Activated CD4-positive, alpha-beta T cell treated with anti-CD3 and anti-CD28 coated beads, Interleukin-2, amount 10 ng/mL, durations not matched to agents 7 days and 5 days (primary cell): Measurements from ENCODE around the gene PTPN13. TPM values are rescaled to one million over a fixed set of nuclear protein-coding genes. Genes with fewer than 3 reads are reported as not detected.
"Not testable (repeated sequence)": the region's sequence is repeated elsewhere in the genome, so short reads cannot be mapped to it uniquely, and the experiment has no call there.

ENCODE experiments used
- CTCF ChIA-PET: fragments of 350-600 bp; sonication (Branson Sonifier 250); formaldehyde crosslinking; loops from one replicate; lab custom pipeline; 2021; ENCODE audit warnings: antibody characterized with exemption; lab: Charles Lee
- POLR2A ChIA-PET: fragments of 350-600 bp; sonication (Branson Sonifier 250); formaldehyde crosslinking; loops from one replicate; lab custom pipeline; 2021; ENCODE audit warnings: antibody characterized with exemption; lab: Charles Lee
- DNase-seq: peaks from one replicate; pipeline ENCODE4 v3.0.0-alpha.2; 2020
- H3K27ac Mint-ChIP-seq: one replicate; pipeline ENCODE4 v1.8.0; 2021; ENCODE audit warnings: mild to moderate bottlenecking, moderate library complexity, mixed read lengths
- H3K27me3 Mint-ChIP-seq: one replicate; pipeline ENCODE4 v1.8.0; 2021; ENCODE audit warnings: mixed read lengths
- H3K36me3 Mint-ChIP-seq: one replicate; pipeline ENCODE4 v1.8.0; 2021; ENCODE audit warnings: low read depth, mixed read lengths
- H3K4me1 Mint-ChIP-seq: one replicate; pipeline ENCODE4 v1.8.0; 2021; ENCODE audit warnings: mixed read lengths
- H3K4me3 Mint-ChIP-seq: one replicate; pipeline ENCODE4 v1.8.0; 2021; ENCODE audit warnings: mild to moderate bottlenecking, moderate library complexity, mixed read lengths
- H3K9me3 Mint-ChIP-seq: one replicate; pipeline ENCODE4 v1.8.0; 2021; ENCODE audit warnings: mixed read lengths
- total RNA-seq, 2 experiments: library from RNA; stranded (reverse); gene quantifications; one replicate each; pipeline ENCODE4 v1.2.3, GENCODE V29; 2021

PTPN13 gene
- total RNA-seq, 2 experiments from 2014 or later = 2.0 to 2.6 TPM

DNA sequence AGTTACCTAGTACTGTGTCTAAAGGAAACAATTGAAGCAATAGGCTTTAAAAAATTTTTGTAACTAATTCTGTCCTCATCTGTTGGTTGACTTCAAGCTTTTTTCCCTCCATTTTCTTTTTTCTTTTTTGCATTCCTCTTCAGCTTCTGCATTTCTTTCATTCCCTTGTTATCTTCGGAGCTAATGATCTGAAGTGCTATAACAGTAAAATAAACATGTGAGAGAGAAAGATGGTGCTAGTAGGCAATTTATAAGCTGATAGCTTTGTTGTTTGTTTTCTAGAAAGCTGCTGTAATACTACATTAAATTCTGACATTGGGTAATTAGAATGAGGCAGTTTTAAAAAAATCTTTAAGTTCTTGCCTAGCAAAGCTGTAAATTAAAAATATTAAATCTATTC lies 37.1 kb downstream of the PTPN13 start:
- no peak overlapping the region for H3K27ac Mint-ChIP-seq
- H3K27me3 Mint-ChIP-seq = peaks cover 6% of the 10 kb centered on the region
- no peaks in the 10 kb centered on the region for H3K9me3 Mint-ChIP-seq
- DNase-seq = no peak
- ChIA-PET CTCF (interaction anchor here (1.0 kb wide), 1 partner anchor 136 kb away, joined by 3 read pairs; no protein-coding TSS in a partner anchor), POLR2A (no interaction called here)
- H3K36me3 Mint-ChIP-seq = no peaks in the 10 kb centered on the region
- H3K4me1 Mint-ChIP-seq = no peaks in the 10 kb centered on the region
- H3K4me3 Mint-ChIP-seq = no peak overlapping the region

DNA sequence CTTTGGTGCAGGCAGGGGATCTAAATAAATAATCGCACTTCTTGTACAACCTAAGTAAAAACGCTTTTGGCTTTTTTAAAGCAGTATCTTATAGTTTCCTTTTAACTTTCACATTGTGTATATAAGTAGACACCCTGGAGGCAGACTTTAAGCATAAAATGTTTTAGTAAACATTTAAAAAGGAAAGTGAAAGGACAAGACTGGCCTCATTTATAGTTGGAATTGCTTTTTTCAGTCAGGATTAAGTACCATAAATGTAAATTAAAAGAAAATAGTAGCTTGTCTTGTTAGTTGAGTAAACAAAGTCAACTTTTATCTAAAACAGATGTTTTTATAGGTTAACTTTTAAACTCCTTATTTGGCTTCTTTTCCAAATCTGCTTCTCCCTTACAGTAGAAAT lies 39.7 kb downstream of the PTPN13 start:
- Mint-ChIP-seq H3K4me3 (no peak overlapping the region), H3K36me3 (no peaks in the 10 kb centered on the region), H3K27me3 (peaks cover 6% of the 10 kb centered on the region), H3K27ac (no peak overlapping the region), H3K9me3 (no peaks in the 10 kb centered on the region), H3K4me1 (no peaks in the 10 kb centered on the region)
- DNase-seq = no peak
- ChIA-PET POLR2A (no interaction called here), CTCF (no interaction called here)

DNA sequence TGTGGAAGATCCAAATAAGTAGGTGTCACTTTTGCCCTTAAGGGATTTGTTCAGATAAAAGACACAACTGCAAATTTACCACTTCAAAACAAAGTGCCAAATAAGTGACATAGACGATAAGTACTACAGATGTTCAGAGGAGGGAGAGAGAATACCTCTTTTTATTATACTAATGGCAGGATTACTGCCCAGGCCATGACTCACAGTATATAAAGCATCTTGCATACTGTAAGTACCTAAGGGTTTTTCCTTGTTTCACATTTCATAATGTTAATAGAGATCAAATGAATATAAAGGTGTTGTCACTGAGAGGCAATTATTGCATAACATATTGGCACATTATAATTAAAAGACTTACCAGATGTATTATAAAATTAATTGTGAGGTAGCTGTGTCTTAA lies 46.4 kb downstream of the PTPN13 start:
- H3K27ac Mint-ChIP-seq = no peak overlapping the region
- ChIA-PET POLR2A (no interaction called here), CTCF (no interaction called here)
- H3K36me3 Mint-ChIP-seq = no peaks in the 10 kb centered on the region
- H3K4me3 Mint-ChIP-seq = no peak overlapping the region
- no peaks in the 10 kb centered on the region for H3K27me3 Mint-ChIP-seq
- H3K4me1 Mint-ChIP-seq = no peaks in the 10 kb centered on the region
- no peak for DNase-seq
- H3K9me3 Mint-ChIP-seq = no peaks in the 10 kb centered on the region

DNA sequence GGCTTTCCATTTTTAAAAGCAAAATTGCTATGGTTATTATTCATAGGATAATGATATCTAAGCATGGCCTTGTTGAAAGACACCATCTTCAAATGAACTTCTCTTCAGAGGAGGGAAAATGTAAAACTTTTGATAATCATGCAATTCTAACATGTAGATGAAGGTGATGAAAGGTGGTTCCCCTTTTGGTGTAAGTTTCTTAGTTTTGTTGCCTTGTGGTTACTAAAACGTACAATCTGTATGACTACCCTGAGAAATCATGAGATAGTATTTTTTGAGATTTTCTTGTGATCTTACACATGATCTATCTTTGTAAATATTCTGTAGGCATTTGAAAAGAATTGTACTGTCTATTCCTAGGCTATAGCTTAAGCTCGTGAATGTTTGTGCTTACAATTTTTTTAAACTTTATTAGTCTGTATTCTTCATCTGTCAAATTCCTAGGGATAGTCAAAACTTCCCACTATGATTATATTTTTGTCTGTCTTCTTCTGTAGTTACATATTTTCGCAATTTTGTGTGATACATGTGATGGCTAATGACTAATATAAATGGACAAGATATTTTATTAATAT lies 47.5 kb downstream of the PTPN13 start:
- ChIA-PET POLR2A (no interaction called here), CTCF (no interaction called here)
- no peaks in the 10 kb centered on the region for H3K9me3 Mint-ChIP-seq
- no peak overlapping the region for H3K27ac Mint-ChIP-seq
- no peaks in the 10 kb centered on the region for H3K36me3 Mint-ChIP-seq
- no peak overlapping the region for H3K4me3 Mint-ChIP-seq
- no peaks in the 10 kb centered on the region for H3K4me1 Mint-ChIP-seq
- DNase-seq = no peak
- H3K27me3 Mint-ChIP-seq = no peaks in the 10 kb centered on the region

DNA sequence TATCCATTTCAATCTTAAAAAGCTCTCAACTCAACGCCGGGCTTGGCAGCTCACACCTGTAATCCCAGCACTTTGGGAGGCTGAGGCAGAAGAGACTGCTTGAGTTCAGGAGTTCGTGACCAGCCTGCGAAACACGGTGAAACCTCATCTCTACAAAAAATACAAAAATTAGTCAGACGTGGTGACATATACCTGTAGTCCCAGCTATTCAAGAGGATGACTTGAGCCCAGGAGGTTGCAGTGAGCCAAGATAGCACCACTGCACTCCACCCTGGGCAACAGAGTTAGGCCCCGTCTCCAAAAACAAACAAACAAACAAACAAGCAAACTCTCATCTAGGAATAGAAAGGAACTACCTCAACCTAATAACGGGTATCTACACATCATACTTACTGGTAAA lies 50.8 kb downstream of the PTPN13 start:
- Mint-ChIP-seq H3K27ac (no peak overlapping the region), H3K36me3 (no peaks in the 10 kb centered on the region)

DNA sequence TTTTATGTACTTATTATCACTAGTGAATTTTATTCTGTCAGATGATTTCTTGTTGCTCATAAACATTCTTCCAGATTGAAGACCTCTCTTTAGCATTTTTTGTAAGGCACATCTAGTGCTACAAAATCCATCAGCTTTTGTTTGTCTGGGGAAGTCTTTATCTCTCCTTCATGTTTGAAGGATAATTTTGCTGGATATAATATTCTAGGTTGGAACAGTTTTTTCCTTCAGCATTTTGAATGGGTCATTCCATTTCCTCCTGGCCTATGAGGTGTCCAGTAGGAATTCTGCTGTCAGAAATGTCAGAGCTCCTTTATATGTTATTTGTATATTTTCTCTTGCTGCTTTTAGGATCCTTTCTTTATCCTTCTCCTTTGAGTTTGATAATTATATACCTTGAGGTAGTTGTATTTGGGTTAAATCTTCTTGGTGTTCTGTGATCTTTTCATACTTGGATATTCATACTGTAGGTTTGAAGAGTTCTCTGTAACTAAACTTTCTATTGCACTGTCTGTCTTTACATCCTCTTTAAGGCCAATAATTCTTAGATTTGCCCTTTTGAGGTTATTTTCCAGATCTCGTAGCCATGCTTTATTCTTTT lies 58.3 kb downstream of the PTPN13 start:
- Mint-ChIP-seq H3K36me3 (no peaks in the 10 kb centered on the region), H3K27ac (no peak overlapping the region), H3K27me3 (peaks cover 3% of the 10 kb centered on the region), H3K4me1 (no peaks in the 10 kb centered on the region), H3K9me3 (peaks cover 10% of the 10 kb centered on the region), H3K4me3 (no peak overlapping the region)
- ChIA-PET POLR2A (no interaction called here), CTCF (interaction anchor here (1.2 kb wide), 1 partner anchor 69 kb away, joined by 3 read pairs; no protein-coding TSS in a partner anchor)
- no peak for DNase-seq

More for the DNA sequence above, 50.8 kb downstream of the PTPN13 start:
- no peak for DNase-seq
- Mint-ChIP-seq H3K9me3 (no peaks in the 10 kb centered on the region), H3K4me3 (no peak overlapping the region), H3K27me3 (peaks cover 2% of the 10 kb centered on the region), H3K4me1 (no peaks in the 10 kb centered on the region)
- CTCF ChIA-PET = interaction anchor here (0.5 to 0.7 kb wide), 2 partner anchors 49 to 625 kb away, joined by 3 read pairs; no protein-coding TSS in a partner anchor
- POLR2A ChIA-PET = no interaction called here

DNA sequence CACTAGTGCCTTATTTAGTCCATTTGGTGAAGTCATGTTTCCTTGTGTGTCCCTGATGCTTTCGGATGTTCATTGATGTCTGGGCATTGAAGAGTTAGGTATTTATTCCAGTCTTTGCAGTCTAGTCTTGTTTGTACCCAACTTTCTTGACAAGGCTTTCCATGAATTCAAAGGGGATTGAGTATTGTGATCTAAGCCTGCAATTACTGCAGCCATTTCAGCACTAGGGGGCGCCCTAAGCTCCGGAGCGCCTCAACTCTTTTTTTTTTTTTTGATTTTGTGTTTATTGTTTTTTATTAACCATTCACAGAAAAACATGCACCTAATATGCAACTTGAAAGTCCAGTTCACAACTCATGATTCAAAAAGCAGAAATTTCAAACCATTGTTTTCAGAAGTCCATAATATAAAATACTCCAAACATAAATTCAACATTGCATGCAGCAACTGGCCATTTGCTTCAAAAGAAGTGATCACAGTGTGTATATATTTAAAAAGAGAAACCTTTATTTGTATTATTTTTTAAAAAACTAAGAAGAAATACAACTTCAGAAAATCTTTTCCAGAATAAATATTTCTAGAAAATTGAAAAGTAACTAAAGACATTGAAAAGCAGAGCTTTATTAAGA lies 59.2 kb downstream of the PTPN13 start:
- no peak overlapping the region for H3K4me3 Mint-ChIP-seq
- H3K27ac Mint-ChIP-seq = no peak overlapping the region
- POLR2A ChIA-PET = no interaction called here
- no peaks in the 10 kb centered on the region for H3K36me3 Mint-ChIP-seq
- no peaks in the 10 kb centered on the region for H3K4me1 Mint-ChIP-seq
- H3K9me3 Mint-ChIP-seq = peaks cover 10% of the 10 kb centered on the region
- peaks cover 4% of the 10 kb centered on the region for H3K27me3 Mint-ChIP-seq
- CTCF ChIA-PET = interaction anchor here (0.6 kb wide), 1 partner anchor 24 kb away, joined by 3 read pairs; no protein-coding TSS in a partner anchor
- peak; percentile 19 for DNase-seq

DNA sequence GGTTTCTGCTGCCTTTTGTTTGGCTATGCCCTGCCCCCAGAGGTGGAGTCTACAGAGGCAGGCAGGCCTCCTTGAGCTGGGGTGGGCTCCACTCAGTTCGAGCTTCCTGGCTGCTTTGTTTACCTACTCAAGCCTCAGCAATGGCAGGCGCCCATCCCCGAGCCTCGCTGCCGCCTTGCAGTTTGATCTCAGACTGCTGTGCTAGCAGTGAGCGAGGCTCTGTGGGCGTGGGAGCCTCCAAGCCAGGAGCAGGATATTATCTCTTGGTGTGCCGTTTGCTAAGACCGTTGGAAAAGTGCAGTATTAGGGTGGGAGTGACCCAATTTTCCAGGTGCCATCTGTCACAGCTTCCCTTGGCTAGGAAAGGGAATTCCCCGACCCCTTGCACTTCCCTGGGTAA lies 62.7 kb downstream of the PTPN13 start:
- POLR2A ChIA-PET, H3K4me1 Mint-ChIP-seq, H3K36me3 Mint-ChIP-seq, CTCF ChIA-PET, H3K27ac Mint-ChIP-seq, DNase-seq, H3K9me3 Mint-ChIP-seq, H3K4me3 Mint-ChIP-seq, H3K27me3 Mint-ChIP-seq: not testable (repeated sequence)

DNA sequence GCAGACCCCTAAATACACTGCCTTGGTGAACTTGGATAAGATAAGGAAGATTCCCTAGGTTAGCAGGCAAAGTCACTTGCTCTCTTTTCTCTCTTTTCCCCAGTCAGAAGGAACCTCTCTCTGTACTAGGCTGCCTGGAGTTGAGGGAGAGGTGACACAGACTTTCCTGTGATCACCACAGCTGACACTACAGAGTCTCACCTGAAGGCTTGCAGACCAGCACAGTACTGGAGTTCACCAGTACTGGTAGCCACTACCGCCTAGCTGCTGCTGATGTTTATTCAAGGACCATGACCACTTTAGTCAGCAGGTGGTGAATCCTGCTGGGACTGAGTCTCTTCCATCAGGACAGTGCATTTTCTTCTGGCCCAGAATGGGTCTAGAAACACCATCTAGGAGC lies 63.3 kb downstream of the PTPN13 start:
- H3K9me3 Mint-ChIP-seq = peaks cover 7% of the 10 kb centered on the region
- CTCF ChIA-PET = no interaction called here
- H3K27me3 Mint-ChIP-seq = peaks cover 6% of the 10 kb centered on the region
- H3K4me3 Mint-ChIP-seq = no peak overlapping the region
- POLR2A ChIA-PET = no interaction called here
- no peaks in the 10 kb centered on the region for H3K36me3 Mint-ChIP-seq
- DNase-seq = no peak
- no peaks in the 10 kb centered on the region for H3K4me1 Mint-ChIP-seq
- H3K27ac Mint-ChIP-seq = no peak overlapping the region

DNA sequence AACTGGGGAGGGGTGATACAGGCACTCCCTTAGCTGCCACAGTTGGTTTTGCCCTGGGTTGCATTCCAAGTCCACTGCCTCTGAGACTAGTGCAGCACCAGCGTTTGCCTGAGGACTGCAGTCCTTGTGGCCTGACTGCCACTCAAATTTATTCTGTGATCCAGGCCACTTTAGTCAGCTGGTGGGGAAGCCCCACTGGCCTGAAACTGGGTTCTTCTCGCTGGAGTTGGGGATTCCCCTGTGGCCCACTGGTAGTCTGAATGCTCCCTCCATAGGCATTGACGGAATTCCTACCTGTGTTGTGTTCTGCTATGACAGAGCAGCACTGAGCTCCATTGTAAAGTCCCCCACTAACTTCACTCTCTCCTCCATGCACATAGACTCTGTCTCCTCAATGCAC lies 63.8 kb downstream of the PTPN13 start:
- Mint-ChIP-seq H3K4me1 (no peaks in the 10 kb centered on the region), H3K27me3 (peaks cover 6% of the 10 kb centered on the region), H3K9me3 (peaks cover 2% of the 10 kb centered on the region), H3K4me3 (no peak overlapping the region), H3K36me3 (no peaks in the 10 kb centered on the region), H3K27ac (no peak overlapping the region)
- ChIA-PET POLR2A (no interaction called here), CTCF (no interaction called here)
- no peak for DNase-seq

DNA sequence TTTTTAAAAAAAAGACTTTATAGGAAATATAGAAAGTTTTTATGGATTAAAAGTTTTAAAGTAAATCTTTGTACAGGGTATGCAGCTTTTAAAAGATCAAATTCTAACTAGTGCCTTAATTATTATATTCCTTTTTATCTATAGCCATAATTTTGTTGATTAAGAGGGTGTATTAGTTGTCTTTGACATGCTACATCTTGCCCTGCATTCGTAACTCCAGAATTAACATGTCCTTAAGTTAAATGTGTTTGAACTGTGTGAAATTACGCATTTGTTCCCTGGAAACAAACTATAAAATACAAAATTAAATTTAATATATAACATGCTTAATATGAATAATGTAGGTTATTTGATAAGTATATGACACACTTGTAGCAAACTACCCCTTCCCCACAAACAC lies 66.3 kb downstream of the PTPN13 start:
- Mint-ChIP-seq H3K9me3 (no peaks in the 10 kb centered on the region), H3K36me3 (no peaks in the 10 kb centered on the region), H3K4me1 (no peaks in the 10 kb centered on the region), H3K4me3 (no peak overlapping the region), H3K27me3 (peaks cover 7% of the 10 kb centered on the region), H3K27ac (no peak overlapping the region)
- POLR2A ChIA-PET = no interaction called here
- CTCF ChIA-PET = no interaction called here
- no peak for DNase-seq

DNA sequence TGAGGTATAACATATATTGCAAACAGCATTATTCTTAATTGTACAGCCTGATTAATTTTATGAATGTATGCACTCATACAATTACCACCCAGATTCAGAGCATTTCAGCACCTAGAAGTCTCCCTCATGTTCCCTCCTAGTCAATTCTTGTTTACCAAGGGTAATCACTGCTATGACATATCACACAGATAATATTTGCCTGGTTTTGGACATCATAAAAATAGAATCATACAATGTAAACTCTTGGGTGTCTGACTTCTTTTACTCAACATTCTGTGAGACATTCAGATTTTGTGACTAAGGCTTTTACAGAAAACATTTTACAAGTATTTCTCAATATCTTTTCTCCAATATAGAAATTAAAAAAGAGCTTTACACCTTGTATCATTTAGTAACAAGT lies 66.9 kb downstream of the PTPN13 start:
- H3K27me3 Mint-ChIP-seq = peaks cover 7% of the 10 kb centered on the region
- no peaks in the 10 kb centered on the region for H3K9me3 Mint-ChIP-seq
- ChIA-PET POLR2A (no interaction called here), CTCF (no interaction called here)
- H3K36me3 Mint-ChIP-seq = no peaks in the 10 kb centered on the region
- no peak overlapping the region for H3K4me3 Mint-ChIP-seq
- DNase-seq = no peak
- no peak overlapping the region for H3K27ac Mint-ChIP-seq
- no peaks in the 10 kb centered on the region for H3K4me1 Mint-ChIP-seq

DNA sequence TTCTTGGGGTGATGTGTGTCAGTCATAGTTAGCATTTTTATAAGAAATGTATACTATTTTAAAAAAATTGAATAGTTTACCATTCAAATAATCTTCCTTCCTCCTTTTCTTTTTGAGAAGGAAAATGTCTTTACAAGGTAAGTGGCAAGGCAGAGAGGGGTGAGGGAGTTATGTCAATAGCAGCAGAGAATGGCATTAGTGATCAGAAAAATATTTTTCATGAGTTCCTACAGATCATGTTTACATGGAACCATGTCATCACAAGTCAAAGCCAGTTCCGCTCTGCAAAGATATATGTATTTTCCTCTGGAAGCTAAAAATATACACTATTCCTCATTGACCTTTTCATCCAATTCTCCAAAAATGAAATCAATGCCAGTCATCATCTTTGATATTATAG lies 67.3 kb downstream of the PTPN13 start:
- H3K9me3 Mint-ChIP-seq = no peaks in the 10 kb centered on the region
- CTCF ChIA-PET = no interaction called here
- POLR2A ChIA-PET = no interaction called here
- H3K36me3 Mint-ChIP-seq = no peaks in the 10 kb centered on the region
- H3K27me3 Mint-ChIP-seq = peaks cover 7% of the 10 kb centered on the region
- no peak for DNase-seq
- no peaks in the 10 kb centered on the region for H3K4me1 Mint-ChIP-seq
- H3K4me3 Mint-ChIP-seq = no peak overlapping the region
- H3K27ac Mint-ChIP-seq = no peak overlapping the region
